B cell (primary cell): ENCODE results near the gene ITPKB. TPM values are rescaled to one million over a fixed set of nuclear protein-coding genes. Genes with fewer than 3 reads are reported as not detected.

Source experiments
- ATAC-seq: fragments of 200-7000 bp; cut with Tn5 transposase; one replicate; pipeline ENCODE4 v1.10.0; 2021; ENCODE audit warnings: low read depth, mild to moderate bottlenecking, moderate number of reproducible peaks, moderate library complexity
- CTCF ChIA-PET: fragments of 350-600 bp; sonication (Branson Sonifier 250); formaldehyde crosslinking; loops from one replicate; lab custom pipeline; 2021; ENCODE audit warnings: antibody characterized with exemption, inconsistent platforms; lab: Charles Lee
- POLR2A ChIA-PET: fragments of 350-600 bp; sonication (Branson Sonifier 250); formaldehyde crosslinking; loops from one replicate; lab custom pipeline; 2021; ENCODE audit warnings: antibody characterized with exemption; lab: Charles Lee
- DNase-seq: peaks from one replicate; pipeline ENCODE4 v3.0.0; 2013
- H2AFZ ChIP-seq: 2 replicates; pipeline ENCODE4 v1.6.1; 2012; ENCODE audit warnings: mild to moderate bottlenecking, low read depth, low read length; ENCODE audit not compliant: insufficient read depth, poor library complexity, severe bottlenecking
- H3K27ac ChIP-seq, 2 donors: 1 replicate in 1 of 2; 2 replicates in 1 of 2; pipeline ENCODE4 v1.5.1; 2012 to 2013; ENCODE audit warnings: low read length in 2 of 2, mild to moderate bottlenecking in 2 of 2, moderate library complexity in 1 of 2
- H3K27me3 ChIP-seq, 4 experiments: fragments of 200-600 bp in 1 of 4; sonication (generic) in 1 of 4; replicated peaks in 1 of 4; 1 replicate in 2 of 4; 2 replicates in 2 of 4; pipeline versions ENCODE4 v1.6.1 to v1.7.0; 2013 to 2016; ENCODE audit warnings: low read length in 3 of 4, mild to moderate bottlenecking in 2 of 4, mixed read lengths in 1 of 4, moderate library complexity in 1 of 4; ENCODE audit not compliant: insufficient read depth in 4 of 4, control insufficient read depth in 3 of 4; ENCODE audit errors: control extremely low read depth in 1 of 4
- H3K36me3 ChIP-seq, 2 experiments: replicated peaks in 1 of 2; 1 replicate in 1 of 2; 2 replicates in 1 of 2; pipeline versions ENCODE4 v1.6.1 to v1.7.1; 2013; ENCODE audit warnings: low read length in 1 of 2; ENCODE audit not compliant: insufficient read depth in 2 of 2, control insufficient read depth in 1 of 2; ENCODE audit errors: control extremely low read depth in 1 of 2, extremely low read depth in 1 of 2
- H3K4me1 ChIP-seq, 2 donors: fragments of 200-600 bp in 1 of 2; sonication (generic) in 1 of 2; 1 replicate in 1 of 2; 2 replicates in 1 of 2; pipeline versions ENCODE4 v1.5.1 to v1.6.1; 2013 to 2017; ENCODE audit warnings: low read length in 2 of 2; ENCODE audit not compliant: control insufficient read depth in 2 of 2, insufficient read depth in 2 of 2
- H3K4me2 ChIP-seq: replicated peaks from 2 replicates; pipeline ENCODE3; 2012; ENCODE audit warnings: mild to moderate bottlenecking, low read depth, low read length; ENCODE audit not compliant: poor library complexity, severe bottlenecking
- H3K4me3 ChIP-seq, 5 experiments: fragments of 200-600 bp in 1 of 5; sonication (generic) in 1 of 5; 1 replicate in 3 of 5; 2 replicates in 2 of 5; pipeline versions ENCODE4 v1.5.1 to v1.7.0; 2011 to 2016; ENCODE audit warnings: low read length in 4 of 5, mild to moderate bottlenecking in 4 of 5, low read depth in 2 of 5, control low read depth in 1 of 5, moderate library complexity in 1 of 5; ENCODE audit not compliant: insufficient read depth in 1 of 5; ENCODE audit errors: control extremely low read depth in 1 of 5, extremely low read depth in 1 of 5
- H3K79me2 ChIP-seq: fragments of 200-600 bp; sonication (generic); one replicate; pipeline ENCODE4 v1.6.0; 2016; ENCODE audit warnings: low read length; ENCODE audit not compliant: control insufficient read depth, insufficient read depth
- H3K9ac ChIP-seq: fragments of 200-600 bp; sonication (generic); 2 replicates; pipeline ENCODE4 v1.6.1; 2017; ENCODE audit warnings: mild to moderate bottlenecking, low read length, moderate library complexity
- H3K9me3 ChIP-seq, 3 donors: one replicate each; pipeline versions ENCODE4 v1.6.1 to v1.7.1; 2013; ENCODE audit warnings: low read length in 2 of 3; ENCODE audit not compliant: control insufficient read depth in 2 of 3, insufficient read depth in 1 of 3; ENCODE audit errors: control extremely low read depth in 1 of 3
- H4K20me1 ChIP-seq: 2 replicates; pipeline ENCODE4 v1.6.0; 2012; ENCODE audit warnings: mild to moderate bottlenecking, low read length; ENCODE audit not compliant: insufficient read depth, control insufficient read depth, poor library complexity, severe bottlenecking
- H3K27ac Mint-ChIP-seq: one replicate; pipeline ENCODE4 v1.8.0; 2021; ENCODE audit warnings: mixed read lengths
- H3K27me3 Mint-ChIP-seq: one replicate; pipeline ENCODE4 v1.8.0; 2021; ENCODE audit warnings: mixed read lengths
- H3K4me1 Mint-ChIP-seq: one replicate; pipeline ENCODE4 v1.8.0; 2021; ENCODE audit warnings: mixed read lengths
- H3K4me3 Mint-ChIP-seq: one replicate; pipeline ENCODE4 v1.8.0; 2021; ENCODE audit warnings: mixed read lengths
- H3K9me3 Mint-ChIP-seq: one replicate; pipeline ENCODE4 v1.8.0; 2022; ENCODE audit warnings: mixed read lengths; ENCODE audit not compliant: insufficient read depth
- EZH2 ChIP-seq: IDR thresholded peaks from 2 replicates; pipeline ENCODE4 v1.6.1; 2012; ENCODE audit warnings: borderline replicate concordance, low read depth, mild to moderate bottlenecking, moderate library complexity, low read length; ENCODE audit not compliant: insufficient read depth, poor library complexity, severe bottlenecking
- WGBS: methylation state at CpG from one replicate; pipeline ENCODE4 v1.1.5; 2013; ENCODE audit warnings: missing lambda C conversion rate; ENCODE audit not compliant: insufficient coverage; 5-methylcytosine and 5-hydroxymethylcytosine counted together
- intact Hi-C: fragments of 100-400 bp; cut with micrococcal nuclease; formaldehyde crosslinking; loops from one replicate; pipeline ENCODE4 v1.10.0; 2022
- polyA plus RNA-seq: library from polyadenylated mRNA; depleted of rRNA; stranded (reverse); fragments of >200 nt; gene quantifications from 2 replicates; pipeline ENCODE4 v1.2.3, GENCODE V29; 2012
- total RNA-seq, 2 donors: library from RNA; stranded (reverse); fragments of 120-200 nt in 1 of 2; gene quantifications; 1 replicate in 1 of 2; 2 replicates in 1 of 2; pipeline versions ENCODE4 v1.2.3 to v1.2.4, GENCODE V29; 2013 to 2022
- TF ChIP-seq, protein P1 (sequence below): fragments of 200-600 bp; IDR thresholded peaks from one replicate; pipeline ENCODE4 v1.8.0; 2022; ENCODE audit warnings: antibody characterized with exemption, mild to moderate bottlenecking

Gene ITPKB
- total and polyA plus RNA-seq, 2 donors (not counting 1 experiment from before 2014, with no cell fraction given): 21.8 to 93.5 TPM

DNA sequence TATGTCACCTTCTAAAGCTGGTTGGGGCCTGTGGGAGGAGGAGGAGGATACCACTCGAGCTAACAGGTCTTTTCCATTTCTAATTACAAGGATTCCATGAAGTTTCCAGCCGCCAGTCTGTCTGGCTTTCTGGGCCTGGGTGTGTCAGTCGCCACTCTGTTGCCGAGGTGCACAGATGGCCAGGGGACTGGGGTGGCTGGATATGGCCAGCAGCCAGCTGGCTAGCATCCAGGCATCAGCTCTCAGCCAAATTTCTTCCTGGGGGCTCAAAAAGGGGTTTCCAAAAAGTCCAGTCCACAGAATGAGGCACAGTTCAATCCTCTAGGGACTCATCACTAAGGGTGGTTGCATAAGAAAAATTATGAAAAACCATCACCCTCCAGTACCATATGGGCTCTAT, 32.4 kb downstream of the ITPKB start:
- H3K27me3 Mint-ChIP-seq: no peaks in the 10 kb centered on the region
- no peaks in the 10 kb centered on the region for H3K9me3 Mint-ChIP-seq
- WGBS: 78% methylated on average over 3 of the region's 4 CpGs
- H3K4me2 ChIP-seq: no peak overlapping the region
- intact Hi-C loops: no loop called here
- no peak overlapping the region for H3K9ac ChIP-seq
- peaks cover 5 to 30% of the 10 kb centered on the region in 2 experiments for H3K36me3 ChIP-seq
- ChIA-PET CTCF (no interaction called here), POLR2A (no interaction called here)
- H3K27ac ChIP-seq: peak overlapping the region in 1 of 2 donors; percentile 29
- no peaks in the 10 kb centered on the region for H3K9me3 ChIP-seq
- TF ChIP-seq EZH2: no peak
- TF ChIP-seq, protein P1, sequence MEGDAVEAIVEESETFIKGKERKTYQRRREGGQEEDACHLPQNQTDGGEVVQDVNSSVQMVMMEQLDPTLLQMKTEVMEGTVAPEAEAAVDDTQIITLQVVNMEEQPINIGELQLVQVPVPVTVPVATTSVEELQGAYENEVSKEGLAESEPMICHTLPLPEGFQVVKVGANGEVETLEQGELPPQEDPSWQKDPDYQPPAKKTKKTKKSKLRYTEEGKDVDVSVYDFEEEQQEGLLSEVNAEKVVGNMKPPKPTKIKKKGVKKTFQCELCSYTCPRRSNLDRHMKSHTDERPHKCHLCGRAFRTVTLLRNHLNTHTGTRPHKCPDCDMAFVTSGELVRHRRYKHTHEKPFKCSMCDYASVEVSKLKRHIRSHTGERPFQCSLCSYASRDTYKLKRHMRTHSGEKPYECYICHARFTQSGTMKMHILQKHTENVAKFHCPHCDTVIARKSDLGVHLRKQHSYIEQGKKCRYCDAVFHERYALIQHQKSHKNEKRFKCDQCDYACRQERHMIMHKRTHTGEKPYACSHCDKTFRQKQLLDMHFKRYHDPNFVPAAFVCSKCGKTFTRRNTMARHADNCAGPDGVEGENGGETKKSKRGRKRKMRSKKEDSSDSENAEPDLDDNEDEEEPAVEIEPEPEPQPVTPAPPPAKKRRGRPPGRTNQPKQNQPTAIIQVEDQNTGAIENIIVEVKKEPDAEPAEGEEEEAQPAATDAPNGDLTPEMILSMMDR: no peak
- H4K20me1 ChIP-seq: peaks cover 6% of the 10 kb centered on the region
- H3K4me3 ChIP-seq: no peak overlapping the region
- no peak overlapping the region for H3K27ac Mint-ChIP-seq
- H3K4me1 Mint-ChIP-seq: peaks cover 57% of the 10 kb centered on the region
- no peak overlapping the region for H2AFZ ChIP-seq
- peaks cover 47 to 54% of the 10 kb centered on the region in 2 donors for H3K4me1 ChIP-seq
- peaks cover 99% of the 10 kb centered on the region for H3K79me2 ChIP-seq
- H3K27me3 ChIP-seq: no peaks in the 10 kb centered on the region
- no peak for DNase-seq
- no peak overlapping the region for H3K4me3 Mint-ChIP-seq
- no peak for ATAC-seq

DNA sequence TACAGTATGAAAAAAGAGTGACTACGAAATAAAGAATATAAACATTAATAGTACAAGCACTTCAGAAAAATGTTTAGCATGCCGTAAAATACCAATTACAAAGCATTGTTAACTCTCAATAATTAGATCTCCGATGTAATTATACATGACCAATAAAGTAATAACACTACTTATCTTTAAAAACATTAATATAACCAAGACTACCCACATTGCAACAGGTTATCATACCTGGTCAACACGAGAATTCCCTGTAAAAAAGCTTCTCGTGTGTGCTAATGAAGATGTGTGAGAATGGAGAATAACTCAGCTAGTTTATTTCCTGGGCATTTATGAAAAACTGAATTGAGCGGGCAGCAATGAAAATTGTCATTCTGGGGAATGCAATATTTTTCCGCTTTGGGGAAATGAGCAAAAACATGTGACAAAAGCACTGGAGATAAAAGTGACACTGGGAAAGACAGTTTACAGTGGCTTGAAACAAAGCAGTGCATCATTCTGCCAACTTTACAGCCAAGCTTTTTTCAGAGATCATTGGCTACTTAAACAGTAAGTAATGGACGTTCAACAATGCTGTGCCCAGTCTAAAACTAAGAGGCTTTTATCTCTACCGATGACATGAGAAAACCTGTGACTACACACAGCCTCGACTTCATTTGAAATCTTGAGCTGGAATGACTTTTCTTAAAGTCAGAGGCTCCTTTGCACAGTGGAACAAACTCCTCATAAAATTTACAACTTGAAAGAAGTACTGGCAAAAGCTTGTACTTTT, 34.7 kb downstream of the ITPKB start:
- DNase-seq: no peak
- Mint-ChIP-seq H3K27me3 (no peaks in the 10 kb centered on the region), H3K4me3 (peak overlapping the region; percentile 90), H3K4me1 (peaks cover 53% of the 10 kb centered on the region), H3K27ac (peak overlapping the region; percentile 93), H3K9me3 (no peaks in the 10 kb centered on the region)
- 95% methylated on average over 5 of the region's 10 CpGs for WGBS
- Histone ChIP-seq H3K9me3 (no peaks in the 10 kb centered on the region), H4K20me1 (no peaks in the 10 kb centered on the region), H3K4me2 (peak overlapping the region; percentile 85), H3K79me2 (peaks cover 97% of the 10 kb centered on the region), H3K4me3 (peak overlapping the region in 1 of 5 experiments; percentile 80), H3K9ac (peak overlapping the region; percentile 91), H3K27ac (peak overlapping the region; percentile 96 to 99), H3K36me3 (peaks cover 5 to 25% of the 10 kb centered on the region in 2 experiments), H2AFZ (no peak overlapping the region), H3K4me1 (peaks cover 39 to 49% of the 10 kb centered on the region in 2 donors), H3K27me3 (no peaks in the 10 kb centered on the region)
- intact Hi-C loops: no loop called here
- ChIA-PET CTCF (interaction anchor here (0.8 to 1.9 kb wide), 9 partner anchors 8 to 71 kb away, joined by 3 to 8 read pairs (median 3); no protein-coding TSS in a partner anchor), POLR2A (interaction anchor here (0.7 to 1.8 kb wide), 3 partner anchors 7 to 1782 kb away, joined by 3 to 5 read pairs (median 4); no protein-coding TSS in a partner anchor)
- TF ChIP-seq, protein P1: no peak
- TF ChIP-seq EZH2: no peak
- no peak for ATAC-seq
